Measurements from ENCODE around the gene PDCD10. TPM values are rescaled to one million over a fixed set of nuclear protein-coding genes. Genes with fewer than 3 reads are reported as not detected.

PDCD10 gene
- polyA plus RNA-seq, 1 of the 3 experiments (the other 2 are of a cell fraction) = 29.0 TPM

DNA sequence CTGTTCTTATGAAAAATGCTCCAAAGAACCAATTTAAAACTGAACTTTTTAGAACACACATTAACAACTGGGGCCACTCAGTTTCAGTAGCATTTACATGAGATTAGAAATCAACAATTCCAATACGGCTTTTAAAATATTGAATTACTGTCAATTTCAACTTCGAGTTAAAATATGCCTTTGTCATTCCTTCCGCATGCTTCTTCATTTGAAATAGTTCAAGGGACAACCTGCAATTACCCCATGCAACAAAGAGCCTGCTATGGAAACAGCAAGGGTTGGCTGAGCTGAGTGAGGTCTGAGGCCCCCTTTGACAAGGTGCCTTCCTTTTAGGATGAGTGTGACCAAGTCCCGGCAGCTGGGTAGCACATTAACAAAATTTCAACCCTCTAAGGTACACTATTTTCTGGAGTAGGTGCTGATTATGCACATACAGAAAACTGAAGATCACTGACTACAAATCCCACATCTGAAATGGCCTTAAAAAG is 11.6 kb downstream of the PDCD10 start:
- POLR2A ChIA-PET = interaction anchor here (1.2 kb wide), 1 partner anchor 13 kb away, joined by 3 read pairs; the partner anchor contains the start of gene SERPINI1
- no peak overlapping the region for H3K27ac ChIP-seq (ENCODE audit: low read depth in 2 of 2, low read length in 1 of 2)
- H3K4me2 ChIP-seq = no peak overlapping the region
- no peak overlapping the region for H3K9ac ChIP-seq
- H3K4me3 ChIP-seq (ENCODE audit: low read depth in 2 of 2, low read length in 1 of 2) = no peak overlapping the region
- no peaks in the 10 kb centered on the region for H3K9me2 ChIP-seq
- H3F3A ChIP-seq (replicated peaks; ENCODE audit: insufficient read depth) = no peaks in the 10 kb centered on the region
- H4K20me1 ChIP-seq (ENCODE audit: insufficient read depth) = peaks cover 62% of the 10 kb centered on the region
- peaks cover 96% of the 10 kb centered on the region for H3K79me2 ChIP-seq (ENCODE audit: insufficient read depth)
- H3K36me3 ChIP-seq (replicated peaks in 1 of 2; ENCODE audit: control insufficient read depth in 1 of 2, insufficient read depth in 2 of 2, low read length in 1 of 2) = peaks cover 27 to 32% of the 10 kb centered on the region in 2 experiments
- H2AFZ ChIP-seq (ENCODE audit: low read depth) = no peak overlapping the region
- TF ChIP-seq TCF12 (IDR thresholded peaks at IDR 0.05) (no peak), USF1 (IDR thresholded peaks at IDR 0.05; ENCODE audit: borderline replicate concordance, low read depth) (no peak), MXI1 (IDR thresholded peaks at IDR 0.05; ENCODE audit: low read depth, low read length) (no peak), POLR2AphosphoS5 (IDR thresholded peaks at IDR 0.05; ENCODE audit: low read depth, low read length) (no peak), TEAD4 (IDR thresholded peaks at IDR 0.05; ENCODE audit: borderline replicate concordance, insufficient read depth) (no peak), REST (IDR thresholded peaks at IDR 0.05; ENCODE audit: low read depth, low read length) (no peak), FOSL2 (IDR thresholded peaks at IDR 0.05; ENCODE audit: borderline replicate concordance, low read depth) (no peak), NRF1 (IDR thresholded peaks at IDR 0.05; ENCODE audit: low read depth, low read length) (no peak)
- TF ChIP-seq, protein P1, sequence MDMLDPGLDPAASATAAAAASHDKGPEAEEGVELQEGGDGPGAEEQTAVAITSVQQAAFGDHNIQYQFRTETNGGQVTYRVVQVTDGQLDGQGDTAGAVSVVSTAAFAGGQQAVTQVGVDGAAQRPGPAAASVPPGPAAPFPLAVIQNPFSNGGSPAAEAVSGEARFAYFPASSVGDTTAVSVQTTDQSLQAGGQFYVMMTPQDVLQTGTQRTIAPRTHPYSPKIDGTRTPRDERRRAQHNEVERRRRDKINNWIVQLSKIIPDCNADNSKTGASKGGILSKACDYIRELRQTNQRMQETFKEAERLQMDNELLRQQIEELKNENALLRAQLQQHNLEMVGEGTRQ (IDR thresholded peaks at IDR 0.05; ENCODE audit: borderline replicate concordance, low read depth, low read length) = no peak
- no peaks in the 10 kb centered on the region for H3K27me3 ChIP-seq (ENCODE audit: insufficient read depth)
- no peaks in the 10 kb centered on the region for H3K4me1 ChIP-seq (ENCODE audit: control insufficient read depth in 1 of 2, insufficient read depth in 2 of 2, low read depth in 1 of 2, low read length in 1 of 2)
- DNase-seq = no peak
- no peaks in the 10 kb centered on the region for H3K9me3 ChIP-seq
- 88% methylated on average over 4 of the region's 4 CpGs for WGBS (ENCODE audit: low lambda C conversion rate)
- CTCF ChIA-PET = interaction anchor here (0.6 to 1.5 kb wide), 2 partner anchors 17 to 343 kb away, joined by 3 read pairs; partner anchors contain the start of gene ZBBX

- no peak overlapping the region for H2AFZ ChIP-seq (ENCODE audit: low read depth)
- H3K36me3 ChIP-seq (replicated peaks in 1 of 2; ENCODE audit: control insufficient read depth in 1 of 2, insufficient read depth in 2 of 2, low read length in 1 of 2) = peaks cover 39 to 44% of the 10 kb centered on the region in 2 experiments
- no peak overlapping the region for H3K27ac ChIP-seq (ENCODE audit: low read depth in 2 of 2, low read length in 1 of 2)
- H3K9me3 ChIP-seq = no peaks in the 10 kb centered on the region
- no peak overlapping the region for H3K4me2 ChIP-seq
- ChIA-PET POLR2A (no interaction called here), CTCF (no interaction called here)
- no peaks in the 10 kb centered on the region for H3K27me3 ChIP-seq (ENCODE audit: insufficient read depth)
- no peaks in the 10 kb centered on the region for H3K4me1 ChIP-seq (ENCODE audit: control insufficient read depth in 1 of 2, insufficient read depth in 2 of 2, low read depth in 1 of 2, low read length in 1 of 2)
- TF ChIP-seq TEAD4 (IDR thresholded peaks at IDR 0.05; ENCODE audit: borderline replicate concordance, insufficient read depth) = no peak
- TF ChIP-seq, protein P1 (IDR thresholded peaks at IDR 0.05; ENCODE audit: borderline replicate concordance, low read depth, low read length) = no peak
- TF ChIP-seq IRF3 (IDR thresholded peaks at IDR 0.05; ENCODE audit: low read depth, low read length) = no peak
- no peak for TF ChIP-seq GABPA (IDR thresholded peaks at IDR 0.05; ENCODE audit: low read depth)
- no peak for TF ChIP-seq RAD21 (IDR thresholded peaks at IDR 0.05; ENCODE audit: low read length)
- TF ChIP-seq CHD2 (IDR thresholded peaks at IDR 0.05; ENCODE audit: low read length, partially characterized antibody) = no peak
- no peak for TF ChIP-seq JUND (IDR thresholded peaks at IDR 0.05)
- no peak for TF ChIP-seq SIN3A (IDR thresholded peaks at IDR 0.05; ENCODE audit: borderline replicate concordance, low read depth, low read length)
- no peak for TF ChIP-seq EZH2phosphoT487 (IDR thresholded peaks at IDR 0.05; ENCODE audit: borderline replicate concordance, low read depth)
- TF ChIP-seq MEF2A (IDR thresholded peaks at IDR 0.05; ENCODE audit: borderline replicate concordance, low read depth) = no peak
- no peak for TF ChIP-seq POLR2AphosphoS5 (IDR thresholded peaks at IDR 0.05; ENCODE audit: low read depth, low read length)
- no peak for TF ChIP-seq YY1 (IDR thresholded peaks at IDR 0.05; ENCODE audit: low read depth)
- no peak for TF ChIP-seq USF1 (IDR thresholded peaks at IDR 0.05; ENCODE audit: borderline replicate concordance, low read depth)
- TF ChIP-seq RXRA (IDR thresholded peaks at IDR 0.05; ENCODE audit: borderline replicate concordance, low read depth) = no peak
- no peak overlapping the region for H3K4me3 ChIP-seq (ENCODE audit: low read depth in 2 of 2, low read length in 1 of 2)
- H3K79me2 ChIP-seq (ENCODE audit: insufficient read depth) = peaks cover 80% of the 10 kb centered on the region
- 89% methylated on average over 1 of the region's 1 CpG for WGBS (ENCODE audit: low lambda C conversion rate)
- peaks cover 43% of the 10 kb centered on the region for H4K20me1 ChIP-seq (ENCODE audit: insufficient read depth)
- no peaks in the 10 kb centered on the region for H3K9me2 ChIP-seq
- DNase-seq = no peak
- no peak overlapping the region for H3K9ac ChIP-seq
- no peaks in the 10 kb centered on the region for H3F3A ChIP-seq (replicated peaks; ENCODE audit: insufficient read depth)
Measured at GRCh38 chr3:167718582-167718981, 16.1 kb downstream of the PDCD10 start.
